HG02759 (cell line): ENCODE results near the gene OLFM2.

Source experiments
- ATAC-seq: cut with Tn5 transposase; IDR thresholded peaks from one replicate; pipeline ENCODE4 v1.9.1; 2021; ENCODE audit warnings: mild to moderate bottlenecking, moderate library complexity; ENCODE audit not compliant: unreplicated experiment

The OLFM2 gene

GRCh38 chr19:9910625-9911024 lies 25.7 kb downstream of the OLFM2 start:
- no peak for ATAC-seq

- ATAC-seq = no peak
These were observed 27.1 kb downstream of the OLFM2 start for GRCh38 chr19:9909251-9909650.

GRCh38 chr19:9906475-9907087 lies 29.7 kb downstream of the OLFM2 start:
- ATAC-seq = no peak

DNA sequence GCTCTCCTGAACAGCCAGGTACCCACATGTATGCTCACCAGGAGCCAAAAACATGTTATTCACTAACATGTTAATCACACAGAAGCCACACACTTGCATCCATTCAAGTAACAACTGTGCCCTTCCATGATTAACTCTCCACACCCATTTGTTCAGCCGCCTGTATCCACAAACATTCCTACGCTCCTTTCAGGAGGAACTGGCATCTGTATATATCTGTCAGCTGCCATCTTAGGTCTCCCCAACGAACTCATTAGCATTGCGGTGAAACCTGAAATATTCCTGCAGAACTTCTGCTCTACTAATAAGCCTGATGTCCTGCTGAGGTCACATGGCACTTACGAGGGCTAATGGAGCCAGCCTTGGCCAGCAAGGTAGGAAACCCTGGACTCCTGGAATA lies 33.0 kb downstream of the OLFM2 start:
- ATAC-seq = no peak

DNA sequence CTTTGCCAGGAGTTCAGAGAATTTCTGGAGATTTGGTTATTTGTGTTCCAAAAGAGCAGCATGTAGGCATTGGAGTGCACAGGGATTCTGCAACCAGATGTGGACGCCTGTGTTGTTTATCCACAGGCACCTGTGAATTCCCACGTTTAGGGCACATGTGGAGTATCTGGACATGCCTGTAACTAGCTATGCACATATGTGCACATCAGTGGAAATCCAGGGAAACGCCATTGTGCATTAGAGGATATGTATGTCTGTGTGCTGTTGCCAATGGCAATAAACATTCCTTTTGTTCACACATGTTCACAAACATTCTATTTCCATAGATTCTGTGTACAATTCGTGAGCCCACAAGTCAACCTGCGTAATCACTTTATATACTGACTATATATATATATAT lies 34.7 kb downstream of the OLFM2 start:
- ATAC-seq = no peak

DNA sequence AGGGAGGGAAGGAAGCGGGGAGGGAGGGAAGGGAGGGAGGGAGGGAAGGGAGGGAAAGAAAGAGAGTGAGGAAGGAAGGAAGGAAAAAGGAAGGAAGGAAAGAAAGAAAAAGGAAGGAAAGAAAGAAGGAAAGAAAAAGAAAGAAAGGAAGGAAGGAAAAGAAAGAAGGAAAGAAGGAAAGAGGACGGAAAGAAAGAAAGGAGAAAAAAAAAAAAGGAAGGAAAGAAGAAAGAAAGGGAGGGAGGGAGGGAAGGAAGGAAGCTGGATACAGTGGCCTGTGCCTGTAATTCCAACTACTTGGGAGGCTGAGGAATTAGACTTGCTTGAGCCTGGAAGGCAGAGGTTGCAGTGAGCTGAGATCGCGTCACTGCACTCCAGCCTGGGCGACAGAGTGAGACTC lies 35.3 kb downstream of the OLFM2 start:
- ATAC-seq = no peak

DNA sequence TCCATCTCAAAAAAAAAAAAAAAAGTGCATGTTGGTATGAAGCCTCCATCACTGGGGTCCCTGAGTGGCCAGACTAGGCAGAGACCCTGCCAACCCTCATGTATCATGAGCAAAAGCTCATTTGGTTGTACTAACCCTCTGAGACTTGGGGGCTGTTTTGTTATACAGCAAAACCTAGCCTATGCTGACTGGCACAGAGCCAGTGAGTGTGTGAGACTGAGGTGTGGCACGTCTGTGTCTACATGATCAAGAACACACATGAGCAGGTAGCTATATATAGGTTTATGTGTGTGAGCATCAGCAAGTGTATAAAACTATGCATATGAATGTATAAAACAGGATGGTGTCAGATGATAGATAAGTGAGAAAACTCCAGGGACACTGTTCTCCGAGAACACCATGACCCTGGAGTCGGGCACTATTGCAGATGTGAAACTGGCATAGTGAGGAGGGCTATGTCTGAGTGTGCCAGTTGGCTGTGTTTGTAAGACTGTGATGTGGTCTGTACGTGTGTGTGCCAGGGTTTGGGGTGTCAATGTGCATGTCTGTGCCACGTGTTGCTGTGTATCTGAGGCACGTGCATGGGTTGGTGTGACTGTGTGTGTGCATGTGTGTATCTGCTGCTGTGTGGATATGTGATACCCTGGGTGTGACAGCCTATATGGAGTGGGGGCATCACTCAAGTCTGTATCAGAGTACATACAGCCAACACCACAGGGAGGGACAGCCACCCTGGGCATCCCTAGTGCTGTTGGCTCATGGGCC lies 44.5 kb downstream of the OLFM2 start:
- no peak for ATAC-seq

GRCh38 chr19:9885077-9885552 lies 51.2 kb downstream of the OLFM2 start:
- ATAC-seq = no peak

DNA sequence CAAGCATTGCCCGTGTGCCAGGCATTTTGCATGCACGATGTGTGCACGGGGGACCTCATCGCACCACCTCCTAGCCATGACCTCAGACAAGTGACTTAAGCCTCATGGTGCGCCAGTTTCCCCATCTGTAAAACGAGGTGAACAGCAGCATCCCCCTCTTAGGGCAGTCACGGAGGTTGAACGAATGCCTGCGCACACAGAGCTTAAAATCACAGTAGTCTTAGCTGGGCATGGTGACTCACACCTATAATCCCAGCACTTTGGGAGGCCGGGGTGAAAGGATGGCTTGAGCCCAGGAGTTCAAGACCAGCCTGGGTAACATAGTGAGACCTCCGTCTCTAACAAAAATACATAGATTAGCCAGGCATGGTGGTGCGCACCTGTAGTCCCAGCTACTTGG lies 52.6 kb downstream of the OLFM2 start:
- no peak for ATAC-seq

DNA sequence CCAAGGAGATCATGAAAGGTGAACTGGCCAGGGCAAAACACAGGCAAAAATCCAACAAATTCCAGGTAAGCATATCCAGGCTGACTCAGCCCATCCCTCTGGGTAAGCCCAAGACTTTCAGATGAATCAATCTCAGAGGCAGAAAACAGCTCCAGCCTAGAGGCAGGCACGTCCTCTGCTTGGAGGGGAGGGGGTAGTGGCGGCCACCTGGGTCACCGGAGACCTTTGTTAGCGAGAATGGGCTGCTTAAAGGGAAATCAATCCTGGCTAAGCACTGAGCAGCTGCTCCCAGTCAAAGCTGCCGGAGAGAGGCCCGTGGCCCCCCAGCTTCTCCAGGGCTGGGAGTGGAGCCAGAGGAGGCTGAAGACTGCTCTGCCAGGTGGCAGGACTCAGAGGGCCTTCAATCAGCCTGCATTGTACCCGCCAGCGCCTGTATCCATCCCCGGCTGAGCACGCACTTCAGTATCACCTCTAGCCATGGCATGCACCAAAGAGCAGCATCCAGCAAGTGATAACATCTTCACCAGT lies 53.0 kb downstream of the OLFM2 start:
- ATAC-seq = no peak

DNA sequence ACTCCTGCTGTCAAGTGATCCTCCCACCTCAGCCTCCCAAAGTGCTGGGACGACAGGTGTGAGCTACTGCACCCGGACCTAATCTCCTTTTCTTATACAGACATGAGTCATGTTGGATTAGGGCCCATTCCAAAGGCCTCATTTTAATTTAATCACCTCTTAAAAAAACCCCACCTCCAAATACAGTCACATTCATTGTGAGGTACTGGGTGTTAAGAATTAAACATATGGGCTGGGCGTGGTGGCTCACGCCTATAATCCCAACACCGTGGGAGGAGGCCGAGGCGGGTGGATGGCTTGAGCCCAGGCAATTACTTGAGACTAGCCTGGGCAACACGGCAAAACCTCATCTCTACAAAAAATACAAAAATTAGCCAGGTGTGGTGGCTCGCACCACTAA lies 54.6 kb downstream of the OLFM2 start:
- ATAC-seq = no peak

- no peak for ATAC-seq
These were observed 57.7 kb downstream of the OLFM2 start for GRCh38 chr19:9878511-9879196.

- no peak for ATAC-seq
These were observed 58.4 kb downstream of the OLFM2 start for GRCh38 chr19:9877780-9878510.

GRCh38 chr19:9875796-9876195 lies 60.5 kb downstream of the OLFM2 start:
- ATAC-seq = no peak

DNA sequence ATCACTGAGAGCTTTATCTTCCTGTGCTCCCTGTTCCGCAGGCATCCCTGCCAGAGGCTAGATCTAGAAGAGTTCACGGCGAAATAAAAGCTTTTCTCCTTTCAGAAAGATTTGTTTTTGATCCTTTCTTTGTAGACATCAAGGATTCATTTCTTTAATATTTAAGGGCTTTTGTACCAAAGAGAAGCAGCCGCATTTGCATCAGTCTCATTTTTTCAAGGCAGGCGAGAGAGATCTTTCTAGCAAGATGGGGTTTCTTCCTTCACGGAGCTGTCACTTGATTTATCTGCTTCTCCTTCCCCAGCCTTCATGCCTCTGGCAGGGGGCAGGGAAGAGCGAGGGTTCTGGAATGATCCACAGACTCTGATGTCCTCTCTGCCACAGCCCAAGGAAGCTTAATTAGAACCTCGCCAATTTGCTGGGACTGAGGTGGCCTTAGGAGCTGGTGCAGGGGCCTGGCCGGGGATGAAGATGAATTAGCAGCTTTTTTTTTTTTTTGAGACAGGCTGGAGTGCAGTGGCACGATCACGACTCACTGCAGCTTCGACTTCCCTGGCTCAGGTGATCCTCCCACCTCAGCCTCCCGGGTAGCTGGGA lies 61.2 kb downstream of the OLFM2 start:
- no peak for ATAC-seq

DNA sequence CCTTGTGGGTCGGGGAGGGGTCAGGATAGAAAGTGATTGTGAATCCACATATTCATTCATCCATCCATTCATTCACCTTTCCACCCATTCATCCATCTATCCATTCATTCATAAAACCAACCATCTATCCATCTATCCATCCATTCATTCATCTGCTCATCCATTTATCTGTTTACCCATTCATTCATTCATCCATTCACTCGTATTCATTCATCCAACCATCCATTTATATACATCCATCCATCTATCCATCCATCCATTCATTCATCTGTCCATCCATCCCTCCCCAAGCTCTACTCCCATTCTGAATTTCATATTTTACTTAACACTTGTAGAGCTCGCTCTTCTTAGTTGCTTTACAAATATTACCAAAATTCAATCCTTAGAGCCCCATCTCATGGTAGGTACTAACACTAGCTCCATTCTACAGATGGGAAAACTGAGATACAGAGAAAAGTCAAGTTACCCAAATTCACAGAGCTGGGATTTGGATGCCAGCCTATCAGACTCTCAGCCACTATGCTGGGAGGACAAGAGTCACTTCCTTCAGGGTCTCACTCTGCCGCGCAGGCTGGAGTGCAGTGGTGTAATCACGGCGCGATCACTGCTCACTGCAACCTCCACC lies 63.6 kb downstream of the OLFM2 start:
- no peak for ATAC-seq

- ATAC-seq = no peak
These were observed 64.5 kb downstream of the OLFM2 start for GRCh38 chr19:9871626-9872338.

DNA sequence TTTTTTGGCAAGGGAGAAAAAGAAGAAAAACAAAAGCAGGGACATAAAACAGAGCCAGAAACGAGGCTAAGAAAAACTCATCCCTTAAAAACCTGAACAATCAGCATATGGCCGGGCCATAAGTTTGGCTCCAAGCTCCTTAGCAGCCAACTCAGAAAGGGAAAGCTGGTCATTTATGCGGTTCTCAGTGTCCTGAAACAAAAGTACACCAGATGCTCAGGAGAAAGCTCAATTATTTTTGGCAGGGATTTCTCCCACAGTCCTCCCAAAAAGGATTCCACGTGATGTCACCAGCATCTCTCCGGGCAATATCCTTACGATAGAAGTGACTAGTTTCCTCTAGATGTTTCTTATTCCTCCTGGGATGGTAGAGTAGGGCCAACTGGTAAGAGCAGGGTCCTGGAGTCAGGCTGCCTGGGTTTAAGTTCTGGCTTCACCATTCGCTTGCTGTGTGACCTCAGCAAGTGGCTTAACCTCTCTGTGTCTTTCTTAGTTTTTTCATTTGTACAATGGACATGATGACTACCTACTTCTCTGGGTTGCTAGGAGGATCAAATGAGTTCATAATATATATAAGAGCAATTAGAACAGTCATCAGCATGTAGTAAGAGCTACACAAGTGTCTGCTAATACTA lies 67.2 kb downstream of the OLFM2 start:
- ATAC-seq = no peak
